ENCODE results near the gene VCL.

- no peak for TF ChIP-seq CTCF (IDR thresholded peaks at IDR 0.05; ENCODE audit: low read depth, low read length)
- no peak for TF ChIP-seq POLR2A (IDR thresholded peaks at IDR 0.05; ENCODE audit: extremely low read depth, insufficient read length)
- no peak for TF ChIP-seq MAX (IDR thresholded peaks at IDR 0.05; ENCODE audit: low read depth, low read length)
These were observed 65.3 kb downstream of the VCL start for GRCh38 chr10:74063256-74063655.
